Measurements from ENCODE around the gene SNX4.

SNX4 gene

DNA sequence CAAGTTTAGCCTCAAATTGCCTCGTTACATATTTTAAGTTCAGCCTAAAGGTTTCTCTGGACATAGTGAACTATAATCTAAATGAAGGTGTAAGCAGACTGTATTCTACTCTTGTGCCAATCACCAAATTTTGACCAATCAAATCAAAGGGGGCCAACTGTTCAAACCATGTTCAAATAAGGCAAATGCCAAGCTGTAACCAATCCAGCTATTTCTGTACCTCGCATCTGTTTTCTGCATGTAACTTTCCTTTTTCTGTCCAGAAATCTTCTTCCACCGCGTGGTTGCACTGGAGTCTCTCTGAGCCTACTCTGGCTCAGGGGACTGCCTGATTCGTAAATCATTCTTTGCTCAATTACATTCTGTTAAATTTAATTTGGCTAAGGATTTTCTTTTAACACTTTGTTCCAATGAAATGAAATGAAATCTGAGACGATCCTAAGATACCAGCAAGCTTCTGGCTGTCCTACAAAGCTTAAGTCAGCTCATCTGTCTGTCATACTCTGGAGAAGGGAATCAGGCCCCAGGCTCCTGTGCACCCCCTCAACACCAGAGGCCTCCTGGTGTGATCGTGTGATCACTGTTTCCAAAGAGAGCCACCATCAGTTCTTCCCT lies 91.7 kb downstream of the SNX4 start:
- Histone ChIP-seq H3K36me3 (ENCODE audit: insufficient read depth, low read length) (no peaks in the 10 kb centered on the region), H3K79me2 (ENCODE audit: insufficient read depth, low read length) (no peaks in the 10 kb centered on the region), H3K9me2 (ENCODE audit: low read depth, low read length) (no peaks in the 10 kb centered on the region), H3K27me3 (ENCODE audit: insufficient read depth, low read length) (peaks cover 6% of the 10 kb centered on the region; the same call in 1 of the 2 replicates), H4K20me1 (ENCODE audit: insufficient read depth, low read length) (no peaks in the 10 kb centered on the region), H3F3A (ENCODE audit: insufficient read depth, low read length) (no peaks in the 10 kb centered on the region), H3K27ac (ENCODE audit: low read depth, low read length, poor library complexity, severe bottlenecking) (no peak overlapping the region), H3K4me2 (ENCODE audit: low read length) (no peak overlapping the region), H3K4me1 (ENCODE audit: insufficient read depth, low read length, severe bottlenecking) (no peaks in the 10 kb centered on the region), H2AFZ (ENCODE audit: low read length) (no peak overlapping the region), H3K9me3 (ENCODE audit: low read length) (no peaks in the 10 kb centered on the region), H3K9ac (ENCODE audit: low read length) (no peak overlapping the region), H3K4me3 (ENCODE audit: low read depth, low read length, poor library complexity, severe bottlenecking) (no peak overlapping the region)
- TF ChIP-seq, protein P1, sequence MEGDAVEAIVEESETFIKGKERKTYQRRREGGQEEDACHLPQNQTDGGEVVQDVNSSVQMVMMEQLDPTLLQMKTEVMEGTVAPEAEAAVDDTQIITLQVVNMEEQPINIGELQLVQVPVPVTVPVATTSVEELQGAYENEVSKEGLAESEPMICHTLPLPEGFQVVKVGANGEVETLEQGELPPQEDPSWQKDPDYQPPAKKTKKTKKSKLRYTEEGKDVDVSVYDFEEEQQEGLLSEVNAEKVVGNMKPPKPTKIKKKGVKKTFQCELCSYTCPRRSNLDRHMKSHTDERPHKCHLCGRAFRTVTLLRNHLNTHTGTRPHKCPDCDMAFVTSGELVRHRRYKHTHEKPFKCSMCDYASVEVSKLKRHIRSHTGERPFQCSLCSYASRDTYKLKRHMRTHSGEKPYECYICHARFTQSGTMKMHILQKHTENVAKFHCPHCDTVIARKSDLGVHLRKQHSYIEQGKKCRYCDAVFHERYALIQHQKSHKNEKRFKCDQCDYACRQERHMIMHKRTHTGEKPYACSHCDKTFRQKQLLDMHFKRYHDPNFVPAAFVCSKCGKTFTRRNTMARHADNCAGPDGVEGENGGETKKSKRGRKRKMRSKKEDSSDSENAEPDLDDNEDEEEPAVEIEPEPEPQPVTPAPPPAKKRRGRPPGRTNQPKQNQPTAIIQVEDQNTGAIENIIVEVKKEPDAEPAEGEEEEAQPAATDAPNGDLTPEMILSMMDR (IDR thresholded peaks at IDR 0.05; ENCODE audit: low read length): no peak
- TF ChIP-seq EZH2 (IDR thresholded peaks at IDR 0.05; ENCODE audit: borderline replicate concordance, low read length): no peak

DNA sequence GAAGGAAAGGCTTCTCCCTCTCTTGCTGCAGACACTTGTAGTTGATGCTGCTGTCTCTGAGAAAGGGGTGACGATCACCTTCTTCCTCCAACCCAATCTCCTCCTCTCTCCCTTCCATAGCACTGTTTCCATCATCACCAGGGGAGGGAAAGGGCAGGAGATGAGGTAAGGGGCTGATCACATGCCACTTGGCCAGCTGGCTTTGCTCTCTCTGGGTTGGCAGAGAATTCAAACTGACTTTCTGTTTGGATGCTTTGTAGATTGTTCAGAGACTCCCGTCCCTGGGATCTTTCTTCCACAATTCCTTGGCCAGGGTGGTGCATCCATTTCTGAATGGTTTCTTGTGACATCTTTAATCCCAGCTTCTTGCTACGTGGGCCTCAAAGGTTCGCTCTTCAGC lies 101.7 kb downstream of the SNX4 start:
- Histone ChIP-seq H2AFZ (ENCODE audit: low read length) (no peak overlapping the region), H3K9ac (ENCODE audit: low read length) (no peak overlapping the region), H3K4me3 (ENCODE audit: low read depth, low read length, poor library complexity, severe bottlenecking) (no peak overlapping the region), H3F3A (ENCODE audit: insufficient read depth, low read length) (no peaks in the 10 kb centered on the region), H4K20me1 (ENCODE audit: insufficient read depth, low read length) (no peaks in the 10 kb centered on the region), H3K27me3 (ENCODE audit: insufficient read depth, low read length) (no peaks in the 10 kb centered on the region; the same call in 1 of the 2 replicates), H3K36me3 (ENCODE audit: insufficient read depth, low read length) (peaks cover 3% of the 10 kb centered on the region; the same call in 1 of the 2 replicates), H3K27ac (ENCODE audit: low read depth, low read length, poor library complexity, severe bottlenecking) (no peak overlapping the region), H3K4me2 (ENCODE audit: low read length) (no peak overlapping the region), H3K79me2 (ENCODE audit: insufficient read depth, low read length) (no peaks in the 10 kb centered on the region), H3K4me1 (ENCODE audit: insufficient read depth, low read length, severe bottlenecking) (no peaks in the 10 kb centered on the region), H3K9me3 (ENCODE audit: low read length) (peaks cover 6% of the 10 kb centered on the region; the same call in 1 of the 2 replicates), H3K9me2 (ENCODE audit: low read depth, low read length) (no peaks in the 10 kb centered on the region)
- no peak for TF ChIP-seq EZH2 (IDR thresholded peaks at IDR 0.05; ENCODE audit: borderline replicate concordance, low read length)
- TF ChIP-seq, protein P1 (IDR thresholded peaks at IDR 0.05; ENCODE audit: low read length): no peak

DNA sequence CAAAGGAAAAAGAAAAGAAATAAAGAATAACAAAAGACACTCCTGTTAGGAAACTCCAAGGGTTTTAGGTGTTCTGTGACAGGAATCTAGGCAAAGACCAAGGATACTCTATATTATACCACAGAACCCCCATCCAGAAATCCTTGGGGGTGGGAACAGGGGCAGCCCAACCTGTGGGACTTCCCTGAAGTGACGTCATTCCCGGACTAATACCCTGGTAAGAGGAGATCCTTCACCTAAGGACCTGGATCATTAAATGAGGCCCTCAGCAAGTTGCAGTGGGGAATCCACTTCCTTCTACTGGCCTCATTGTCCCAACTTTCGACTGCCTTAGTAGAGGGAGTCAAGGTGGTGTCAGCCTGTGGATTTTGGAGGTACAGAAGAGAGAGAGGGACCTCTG lies 103.8 kb downstream of the SNX4 start:
- Histone ChIP-seq H2AFZ (ENCODE audit: low read length) (no peak overlapping the region), H3K4me1 (ENCODE audit: insufficient read depth, low read length, severe bottlenecking) (no peaks in the 10 kb centered on the region), H3K4me3 (ENCODE audit: low read depth, low read length, poor library complexity, severe bottlenecking) (no peak overlapping the region), H3K27ac (ENCODE audit: low read depth, low read length, poor library complexity, severe bottlenecking) (no peak overlapping the region), H3F3A (ENCODE audit: insufficient read depth, low read length) (no peaks in the 10 kb centered on the region), H3K9ac (ENCODE audit: low read length) (no peak overlapping the region), H3K4me2 (ENCODE audit: low read length) (no peak overlapping the region), H3K9me3 (ENCODE audit: low read length) (peaks cover 6% of the 10 kb centered on the region; the same call in 1 of the 2 replicates), H3K9me2 (ENCODE audit: low read depth, low read length) (no peaks in the 10 kb centered on the region), H4K20me1 (ENCODE audit: insufficient read depth, low read length) (no peaks in the 10 kb centered on the region), H3K36me3 (ENCODE audit: insufficient read depth, low read length) (peaks cover 3% of the 10 kb centered on the region; the same call in 1 of the 2 replicates), H3K79me2 (ENCODE audit: insufficient read depth, low read length) (no peaks in the 10 kb centered on the region), H3K27me3 (ENCODE audit: insufficient read depth, low read length) (no peaks in the 10 kb centered on the region; the same call in 1 of the 2 replicates)
- TF ChIP-seq, protein P1 (IDR thresholded peaks at IDR 0.05; ENCODE audit: low read length): no peak
- TF ChIP-seq EZH2 (IDR thresholded peaks at IDR 0.05; ENCODE audit: borderline replicate concordance, low read length): no peak
